GM12878 (cell line): Measurements from ENCODE around the gene SAMD4A. TPM values are rescaled to one million over a fixed set of nuclear protein-coding genes. Genes with fewer than 3 reads are reported as not detected.

Experiments
- ATAC-seq: fragments of 200-7000 bp; cut with Tn5 transposase; 3 replicates; pipeline ENCODE4 v1.9.1; 2020; ENCODE audit warnings: mild to moderate bottlenecking, moderate library complexity
- BruUV-seq: library from RNA; stranded (reverse); fragments of 400-500 nt; replicated peaks from 2 replicates; lab custom pipeline; 2021; lab: Mats Ljungman, UMichigan
- CTCF ChIA-PET: fragments of 300-600 bp; sonication (Branson Sonifier 250); formaldehyde crosslinking; extraction: SDS; loops from one replicate; lab custom pipeline; 2021; ENCODE audit warnings: inconsistent platforms; lab: Yijun Ruan, JAX
- POLR2A ChIA-PET: fragments of 350-600 bp; formaldehyde crosslinking; extraction: SDS; loops from one replicate; lab custom pipeline; 2021; ENCODE audit warnings: inconsistent platforms; lab: Charles Lee
- RAD21 ChIA-PET: fragments of 300-600 bp; sonication (Branson Sonifier 250); formaldehyde crosslinking; loops from one replicate; lab custom pipeline; 2023; ENCODE audit warnings: antibody characterized with exemption; ENCODE audit not compliant: unreplicated experiment; lab: Charles Lee
- SMC1A ChIA-PET: fragments of 300-600 bp; sonication (Branson Sonifier 250); formaldehyde crosslinking; loops from one replicate; lab custom pipeline; 2023; ENCODE audit not compliant: unreplicated experiment, uncharacterized antibody; lab: Charles Lee
- DNase-seq: peaks from one replicate; pipeline ENCODE4 v3.0.0-alpha.2; 2011; ENCODE audit warnings: low read depth, low spot score
- FAIRE-seq: peaks from 3 replicates; lab custom pipeline; 2011; peaks lifted over from hg19 to GRCh38; lab: Jason Lieb, UNC
- H2AFZ ChIP-seq: 2 replicates; pipeline ENCODE4 v1.6.0; 2011; ENCODE audit warnings: low read depth, low read length, control low read depth; ENCODE audit not compliant: control insufficient read depth
- H3K27ac ChIP-seq: 2 replicates; pipeline ENCODE4 v1.5.1; 2011; ENCODE audit warnings: control low read depth; ENCODE audit not compliant: control insufficient read depth, insufficient read depth
- H3K27me3 ChIP-seq, 2 experiments: replicated peaks in 1 of 2; 2 replicates each; pipeline versions ENCODE4 v1.6.0 to v1.6.1; 2011; ENCODE audit warnings: low read length in 1 of 2; ENCODE audit not compliant: control insufficient read depth in 2 of 2, insufficient read depth in 2 of 2
- H3K36me3 ChIP-seq, 2 experiments: 2 replicates each; pipeline ENCODE4 v1.5.1; 2011; ENCODE audit warnings: low read length in 1 of 2; ENCODE audit not compliant: control insufficient read depth in 2 of 2, insufficient read depth in 2 of 2
- H3K4me1 ChIP-seq: 2 replicates; pipeline ENCODE4 v1.6.1; 2011; ENCODE audit warnings: mild to moderate bottlenecking, low read length, moderate library complexity, mixed read lengths; ENCODE audit not compliant: control insufficient read depth, insufficient read depth
- H3K4me2 ChIP-seq: 2 replicates; pipeline ENCODE4 v1.6.0; 2011; ENCODE audit warnings: control low read depth; ENCODE audit not compliant: control insufficient read depth, insufficient read depth
- H3K4me3 ChIP-seq: fragments of 200-600 bp; sonication (generic); 2 replicates; pipeline ENCODE4 v1.5.1; 2016
- H3K79me2 ChIP-seq: 2 replicates; pipeline ENCODE4 v1.6.0; 2011; ENCODE audit warnings: low read length; ENCODE audit not compliant: control insufficient read depth, insufficient read depth
- H3K9ac ChIP-seq: 2 replicates; pipeline ENCODE4 v1.8.0; 2011; ENCODE audit warnings: low read length, control low read depth, mixed read lengths; ENCODE audit not compliant: control insufficient read depth, insufficient read depth
- H3K9me3 ChIP-seq: replicated peaks from 3 replicates; pipeline ENCODE4 v1.5.1; 2011; ENCODE audit warnings: mild to moderate bottlenecking, low read length; ENCODE audit not compliant: control insufficient read depth, insufficient read depth
- H4K20me1 ChIP-seq: 2 replicates; pipeline ENCODE4 v1.6.0; 2011; ENCODE audit not compliant: control insufficient read depth, insufficient read depth
- BHLHE40 ChIP-seq, 2 experiments: fragments of 450-650 bp in 1 of 2; IDR thresholded peaks; 2 replicates each; pipeline ENCODE4 v1.6.1; 2011 to 2017; ENCODE audit warnings: low read depth in 2 of 2, borderline replicate concordance in 1 of 2, improper control_type of control experiment in 1 of 2, low read length in 1 of 2, mild to moderate bottlenecking in 1 of 2
- BRCA1 ChIP-seq: IDR thresholded peaks from 2 replicates; pipeline ENCODE4 v1.6.1; 2011; ENCODE audit warnings: low read depth, low read length, improper control_type of control experiment
- CHD4 ChIP-seq: fragments of 200-600 bp; sonication (generic); IDR thresholded peaks from 2 replicates; pipeline ENCODE4 v1.6.1; 2016; ENCODE audit warnings: mild to moderate bottlenecking
- NR2C2 ChIP-seq: IDR thresholded peaks from 2 replicates; pipeline ENCODE4 v1.6.1; 2011; ENCODE audit warnings: borderline replicate concordance, low read depth; ENCODE audit not compliant: control insufficient read depth, insufficient read length
- POLR2A ChIP-seq: IDR thresholded peaks from 2 replicates; pipeline ENCODE4 v1.6.1; 2011; ENCODE audit warnings: low read depth, mild to moderate bottlenecking, low read length
- RB1 ChIP-seq: fragments of 450-650 bp; formaldehyde crosslinking; IDR thresholded peaks from 2 replicates; pipeline ENCODE4 v1.6.1; 2017; ENCODE audit warnings: mild to moderate bottlenecking, borderline replicate concordance
- SIN3A ChIP-seq: IDR thresholded peaks from 2 replicates; pipeline ENCODE4 v1.6.1; 2012; ENCODE audit warnings: low read depth, low read length, improper control_type of control experiment
- SMAD5 ChIP-seq: IDR thresholded peaks from 2 replicates; pipeline ENCODE4 v1.6.1; 2016; ENCODE audit warnings: antibody characterized with exemption, low read depth
- ZNF207 ChIP-seq: fragments of 450-650 bp; IDR thresholded peaks from 2 replicates; pipeline ENCODE4 v1.6.1; 2014; ENCODE audit warnings: antibody characterized with exemption, mild to moderate bottlenecking, borderline replicate concordance
- ZNF687 ChIP-seq: fragments of 450-650 bp; IDR thresholded peaks from 2 replicates; pipeline ENCODE4 v1.6.1; 2017; ENCODE audit warnings: mild to moderate bottlenecking, moderate library complexity
- WGBS: methylation state at CpG from one replicate; pipeline ENCODE4 v1.1.6; 2016; ENCODE audit warnings: low lambda C conversion rate; ENCODE audit not compliant: insufficient replicate concordance, insufficient coverage; ENCODE audit errors: missing lambda C conversion rate; 5-methylcytosine and 5-hydroxymethylcytosine counted together
- in situ Hi-C: fragments of 300-500 bp; cut with MboI; formaldehyde crosslinking; loops from 9 replicates; pipeline ENCODE4 v1.14.3; 2018; ENCODE audit warnings: mixed read lengths
- intact Hi-C: fragments of 100-400 bp; cut with micrococcal nuclease; formaldehyde crosslinking; loops from one replicate; pipeline ENCODE4 v1.14.2; 2022; ENCODE audit not compliant: unreplicated experiment
- polyA plus RNA-seq, 11 experiments: library from polyadenylated mRNA; depleted of rRNA in 4 of 11; unstranded in 6 of 11; stranded (reverse) in 5 of 11; fragments of >200 nt; fragmentation: Nextera tagmentation in 4 of 11; fragmentation: Illumina TruSeq in 1 of 11; extraction: Ambion mirVana in 4 of 11; extraction: Trizol in 1 of 11; gene quantifications; 1 replicate in 1 of 11; 2 replicates in 10 of 11; pipeline versions ENCODE4 v1.2.1 to v1.2.3, GENCODE V29; 2011 to 2016; ENCODE audit warnings: inconsistent platforms in 2 of 11, missing spikeins in 2 of 11, low read depth in 1 of 11
- total RNA-seq, 4 experiments: library from RNA; depleted of rRNA in 3 of 4; stranded (reverse); fragments of >200 nt in 3 of 4; fragmentation: Illumina TruSeq in 1 of 4; extraction: Trizol in 1 of 4; gene quantifications; 2 replicates each; pipeline versions ENCODE4 v1.2.1 to v1.2.3, GENCODE V29; 2013 to 2021

The SAMD4A gene
- total and polyA plus RNA-seq, 10 of the 15 experiments (the other 5 are each of a cell fraction or from before 2014, with no cell fraction given) = 0.05 to 0.56 (median 0.31) TPM

DNA sequence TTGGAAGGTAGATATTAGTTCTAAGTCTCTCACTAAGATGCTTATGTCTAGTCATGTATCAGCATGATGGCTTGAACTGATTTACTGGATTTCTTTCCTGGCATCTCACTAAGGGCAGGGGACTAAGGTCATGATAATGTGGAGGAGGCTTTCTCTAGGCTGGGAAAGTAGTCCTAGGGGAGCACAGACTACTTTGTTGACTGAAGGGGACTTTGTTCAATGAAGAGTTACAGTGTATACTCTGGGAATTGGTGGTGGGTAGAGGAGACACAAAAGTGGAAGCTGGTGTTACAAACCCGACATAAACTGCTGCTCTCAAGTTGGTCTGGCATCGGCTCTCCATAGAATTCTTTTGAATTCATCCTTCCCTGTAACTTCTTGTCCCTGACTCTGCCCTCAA lies 75.2 kb downstream of the SAMD4A start:
- Histone ChIP-seq H4K20me1 (no peaks in the 10 kb centered on the region), H3K27me3 (no peaks in the 10 kb centered on the region), H3K4me3 (no peak overlapping the region), H3K4me2 (no peak overlapping the region), H3K79me2 (no peaks in the 10 kb centered on the region), H3K4me1 (no peaks in the 10 kb centered on the region), H3K27ac (no peak overlapping the region), H3K36me3 (no peaks in the 10 kb centered on the region), H3K9ac (no peak overlapping the region), H3K9me3 (no peaks in the 10 kb centered on the region), H2AFZ (no peak overlapping the region)
- POLR2A ChIA-PET = interaction anchor here (0.5 kb wide), 1 partner anchor 49 kb away, joined by 7 read pairs; no protein-coding TSS in a partner anchor
- CTCF ChIA-PET = interaction anchor here (0.6 to 6.4 kb wide), 12 partner anchors 9 to 164 kb away, joined by 3 to 115 read pairs (median 6); partner anchors contain the start of gene SAMD4A
- 94% methylated on average over 2 of the region's 2 CpGs for WGBS
- BruUV-seq = no TSS peak
- FAIRE-seq (no peak), ATAC-seq (no peak), DNase-seq (no peak)
- intact Hi-C loops (loop anchor here (5.0 kb wide), 1 partner anchor 130 kb away; no protein-coding TSS in a partner anchor), in situ Hi-C loops (loop anchor here (5.0 kb wide), 1 partner anchor 75 kb away; the partner anchor contains the start of gene SAMD4A)
- RAD21 ChIA-PET = interaction anchor here (0.8 to 2.5 kb wide), 7 partner anchors 11 to 134 kb away, joined by 3 to 15 read pairs (median 4); no protein-coding TSS in a partner anchor
- SMC1A ChIA-PET = interaction anchor here (1.0 to 2.7 kb wide), 7 partner anchors 8 to 132 kb away, joined by 3 to 38 read pairs (median 7); no protein-coding TSS in a partner anchor
- TF ChIP-seq POLR2A (no peak), BHLHE40 (IDR thresholded peaks at IDR 0.05; ENCODE audit: borderline replicate concordance in 1 of 2, low read depth in 2 of 2, low read length in 1 of 2) (no peak), CHD4 (no peak), ZNF207 (no peak), SIN3A (no peak), BRCA1 (no peak), NR2C2 (no peak), SMAD5 (no peak), ZNF687 (no peak), RB1 (no peak)
